ENCODE measurements around the gene CACNA1C. TPM values are rescaled to one million over a fixed set of nuclear protein-coding genes. Genes with fewer than 3 reads are reported as not detected.

The CACNA1C gene
- total and polyA plus RNA-seq, 2 donors (not counting 1 experiment from before 2014, with no cell fraction given): 0.01 to 0.02 TPM

GRCh38 chr12:2465681-2466080, 412.9 kb downstream of the CACNA1C start:
- WGBS (ENCODE audit: insufficient coverage): 92% methylated on average over 10 of the region's 10 CpGs

GRCh38 chr12:2466211-2466610, 413.4 kb downstream of the CACNA1C start:
- Histone ChIP-seq H3K79me2 (ENCODE audit: control insufficient read depth, insufficient read depth, low read length) (no peaks in the 10 kb centered on the region), H3K27me3 (replicated peaks in 1 of 4; ENCODE audit: control extremely low read depth in 1 of 4, control insufficient read depth in 3 of 4, insufficient read depth in 4 of 4, low read length in 3 of 4) (peaks cover 0 to 3% (median 0%) of the 10 kb centered on the region in 4 experiments), H3K9me3 (ENCODE audit: control extremely low read depth in 1 of 3, control insufficient read depth in 2 of 3, insufficient read depth in 1 of 3, low read length in 2 of 3) (no peaks in the 10 kb centered on the region), H3K27ac (ENCODE audit: low read length in 2 of 2) (no peak overlapping the region), H3K4me1 (ENCODE audit: control insufficient read depth in 2 of 2, insufficient read depth in 2 of 2, low read length in 2 of 2) (no peaks in the 10 kb centered on the region), H3K9ac (ENCODE audit: low read length) (no peak overlapping the region), H3K4me2 (replicated peaks; ENCODE audit: low read depth, low read length, poor library complexity, severe bottlenecking) (no peak overlapping the region), H3K36me3 (replicated peaks in 1 of 2; ENCODE audit: control extremely low read depth in 1 of 2, control insufficient read depth in 1 of 2, extremely low read depth in 1 of 2, insufficient read depth in 2 of 2, low read length in 1 of 2) (no peaks in the 10 kb centered on the region), H4K20me1 (ENCODE audit: control insufficient read depth, insufficient read depth, low read length, poor library complexity, severe bottlenecking) (no peaks in the 10 kb centered on the region), H3K4me3 (ENCODE audit: control extremely low read depth in 1 of 5, extremely low read depth in 1 of 5, insufficient read depth in 1 of 5, low read depth in 2 of 5, low read length in 4 of 5) (no peak overlapping the region), H2AFZ (ENCODE audit: insufficient read depth, low read depth, low read length, poor library complexity, severe bottlenecking) (no peak overlapping the region)
- no peak overlapping the region for H3K4me3 Mint-ChIP-seq
- ATAC-seq (ENCODE audit: low read depth): no peak
- WGBS (ENCODE audit: insufficient coverage): 75% methylated on average over 3 of the region's 3 CpGs
- ChIA-PET CTCF (no interaction called here), POLR2A (no interaction called here)
- no peak for DNase-seq
- H3K4me1 Mint-ChIP-seq: no peaks in the 10 kb centered on the region
- H3K27me3 Mint-ChIP-seq: peaks cover 10% of the 10 kb centered on the region
- intact Hi-C loops (cut with micrococcal nuclease): no loop called here
- no peak overlapping the region for H3K27ac Mint-ChIP-seq
- TF ChIP-seq CTCF (IDR thresholded peaks at IDR 0.05): no peak
- TF ChIP-seq EZH2 (IDR thresholded peaks at IDR 0.05; ENCODE audit: borderline replicate concordance, insufficient read depth, low read depth, low read length, poor library complexity, severe bottlenecking): no peak
- H3K9me3 Mint-ChIP-seq (ENCODE audit: insufficient read depth): no peaks in the 10 kb centered on the region

More at GRCh38 chr12:2465681-2466080, 412.9 kb downstream of the CACNA1C start:
- intact Hi-C loops (cut with micrococcal nuclease): no loop called here
- no peak for DNase-seq
- Histone ChIP-seq H3K36me3 (replicated peaks in 1 of 2; ENCODE audit: control extremely low read depth in 1 of 2, control insufficient read depth in 1 of 2, extremely low read depth in 1 of 2, insufficient read depth in 2 of 2, low read length in 1 of 2) (no peaks in the 10 kb centered on the region), H4K20me1 (ENCODE audit: control insufficient read depth, insufficient read depth, low read length, poor library complexity, severe bottlenecking) (no peaks in the 10 kb centered on the region), H3K4me1 (ENCODE audit: control insufficient read depth in 2 of 2, insufficient read depth in 2 of 2, low read length in 2 of 2) (no peaks in the 10 kb centered on the region), H3K9me3 (ENCODE audit: control extremely low read depth in 1 of 3, control insufficient read depth in 2 of 3, insufficient read depth in 1 of 3, low read length in 2 of 3) (no peaks in the 10 kb centered on the region), H2AFZ (ENCODE audit: insufficient read depth, low read depth, low read length, poor library complexity, severe bottlenecking) (no peak overlapping the region), H3K9ac (ENCODE audit: low read length) (no peak overlapping the region), H3K4me3 (ENCODE audit: control extremely low read depth in 1 of 5, extremely low read depth in 1 of 5, insufficient read depth in 1 of 5, low read depth in 2 of 5, low read length in 4 of 5) (no peak overlapping the region), H3K27me3 (replicated peaks in 1 of 4; ENCODE audit: control extremely low read depth in 1 of 4, control insufficient read depth in 3 of 4, insufficient read depth in 4 of 4, low read length in 3 of 4) (peaks cover 0 to 3% (median 0%) of the 10 kb centered on the region in 4 experiments), H3K4me2 (replicated peaks; ENCODE audit: low read depth, low read length, poor library complexity, severe bottlenecking) (no peak overlapping the region), H3K27ac (ENCODE audit: low read length in 2 of 2) (no peak overlapping the region), H3K79me2 (ENCODE audit: control insufficient read depth, insufficient read depth, low read length) (no peaks in the 10 kb centered on the region)
- no peak for TF ChIP-seq CTCF (IDR thresholded peaks at IDR 0.05)
- TF ChIP-seq EZH2 (IDR thresholded peaks at IDR 0.05; ENCODE audit: borderline replicate concordance, insufficient read depth, low read depth, low read length, poor library complexity, severe bottlenecking): no peak
- Mint-ChIP-seq H3K27ac (no peak overlapping the region), H3K27me3 (peaks cover 10% of the 10 kb centered on the region), H3K9me3 (ENCODE audit: insufficient read depth) (no peaks in the 10 kb centered on the region), H3K4me3 (no peak overlapping the region), H3K4me1 (no peaks in the 10 kb centered on the region)
- ChIA-PET POLR2A (no interaction called here), CTCF (no interaction called here)
- ATAC-seq (ENCODE audit: low read depth): no peak

All from B cell (primary cell).